Calu3 (cell line): Measurements from ENCODE around the gene ANXA4. TPM values are rescaled to one million over a fixed set of nuclear protein-coding genes. Genes with fewer than 3 reads are reported as not detected.

Experiments
- BruUV-seq: library from RNA; stranded (reverse); fragments of 400-500 nt; replicated peaks from 2 replicates; lab custom pipeline; 2021; lab: Mats Ljungman, UMichigan
- CTCF ChIA-PET: fragments of 300-600 bp; sonication (Branson Sonifier 250); formaldehyde crosslinking; loops from one replicate; lab custom pipeline; 2022; ENCODE audit warnings: antibody characterized with exemption; lab: Charles Lee
- DNase-seq: peaks from one replicate; pipeline ENCODE4 v3.0.0; 2022
- H3K27ac Mint-ChIP-seq: one replicate; pipeline ENCODE4 v1.8.0; 2022; ENCODE audit warnings: mixed read lengths; ENCODE audit not compliant: unreplicated experiment
- H3K27me3 Mint-ChIP-seq: one replicate; pipeline ENCODE4 v1.8.0; 2022; ENCODE audit warnings: mixed read lengths; ENCODE audit not compliant: unreplicated experiment
- H3K36me3 Mint-ChIP-seq: one replicate; pipeline ENCODE4 v1.8.0; 2022; ENCODE audit warnings: mild to moderate bottlenecking, moderate library complexity, mixed read lengths; ENCODE audit not compliant: insufficient read depth, unreplicated experiment
- H3K4me1 Mint-ChIP-seq: one replicate; pipeline ENCODE4 v1.8.0; 2022; ENCODE audit warnings: mild to moderate bottlenecking, low read depth, mixed read lengths; ENCODE audit not compliant: unreplicated experiment
- H3K4me3 Mint-ChIP-seq: one replicate; pipeline ENCODE4 v1.8.0; 2022; ENCODE audit warnings: mild to moderate bottlenecking, low read depth, moderate library complexity, mixed read lengths; ENCODE audit not compliant: unreplicated experiment
- H3K9me3 Mint-ChIP-seq: one replicate; pipeline ENCODE4 v1.8.0; 2022; ENCODE audit warnings: low read depth, mixed read lengths; ENCODE audit not compliant: unreplicated experiment
- CTCF ChIP-seq: fragments of 200-600 bp; IDR thresholded peaks from one replicate; pipeline ENCODE4 v1.8.0; 2022; ENCODE audit warnings: antibody characterized with exemption; ENCODE audit not compliant: unreplicated experiment
- intact Hi-C: fragments of 100-400 bp; cut with micrococcal nuclease; formaldehyde crosslinking; loops from one replicate; pipeline ENCODE4 v1.10.0; 2022; ENCODE audit not compliant: unreplicated experiment
- total RNA-seq: library from RNA; stranded (reverse); gene quantifications from 2 replicates; pipeline ENCODE4 v1.2.3, GENCODE V29; 2022

Gene ANXA4
- total RNA-seq, 1 experiment from 2014 or later, result 1,439 TPM

DNA sequence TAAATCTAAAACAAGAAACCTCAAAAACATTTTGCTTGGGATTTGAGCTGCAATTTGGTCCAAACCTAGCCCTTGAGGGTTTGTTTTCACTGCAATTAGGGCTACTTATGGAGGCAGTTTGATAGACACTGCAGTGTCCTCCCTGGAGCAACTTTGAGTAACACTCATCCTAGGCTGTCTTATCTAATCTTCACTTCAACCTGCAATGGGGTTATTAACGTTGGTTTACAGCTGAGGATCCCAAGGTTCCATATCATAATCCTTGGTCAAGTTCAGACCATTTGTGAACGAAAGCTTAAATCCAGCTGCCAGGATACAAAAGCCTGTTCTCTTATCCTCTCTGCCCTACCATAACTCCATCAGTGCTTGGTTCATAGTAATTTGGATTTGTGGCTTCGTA is 2.5 kb downstream of the ANXA4 start:
- Mint-ChIP-seq H3K27ac (peak overlapping the region; percentile 97), H3K27me3 (no peaks in the 10 kb centered on the region)
- no peak for DNase-seq

DNA sequence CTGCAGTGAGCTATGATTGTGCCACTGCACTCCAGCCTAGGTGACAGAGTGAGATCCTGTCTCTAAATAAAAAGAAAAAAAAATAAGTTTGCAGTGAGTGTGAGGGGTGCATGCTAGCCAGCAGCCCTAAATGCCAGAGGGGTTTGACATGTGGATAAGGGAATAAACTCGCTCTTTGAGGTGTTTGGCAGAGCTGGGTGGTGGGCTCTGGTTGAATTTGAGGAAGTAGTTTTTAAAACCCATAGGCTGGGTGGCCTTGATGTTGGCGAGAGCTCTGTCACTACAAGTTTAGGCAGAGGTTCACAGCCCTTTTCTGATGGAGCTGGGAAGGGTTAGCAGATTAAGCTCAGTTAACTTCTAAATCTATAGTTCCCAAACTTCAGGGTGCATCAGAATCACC is 3.1 kb downstream of the ANXA4 start:
- H3K4me1 Mint-ChIP-seq, result peaks cover 37% of the 10 kb centered on the region
- no peak for DNase-seq
- no peaks in the 10 kb centered on the region for H3K9me3 Mint-ChIP-seq
- no peak for TF ChIP-seq CTCF
- peak overlapping the region; percentile 92 for H3K4me3 Mint-ChIP-seq
- intact Hi-C loops, result no loop called here
- no peaks in the 10 kb centered on the region for H3K27me3 Mint-ChIP-seq
- CTCF ChIA-PET, result interaction anchor here (0.9 to 2.2 kb wide), 5 partner anchors 11 to 41 kb away, joined by 3 to 5 read pairs (median 3); no protein-coding TSS in a partner anchor
- H3K27ac Mint-ChIP-seq, result peak overlapping the region; percentile 97
- BruUV-seq, result no TSS peak
- H3K36me3 Mint-ChIP-seq, result peaks cover 97% of the 10 kb centered on the region

More for the DNA sequence above, 2.5 kb downstream of the ANXA4 start:
- Mint-ChIP-seq H3K4me3 (peak overlapping the region; percentile 92), H3K36me3 (peaks cover 91% of the 10 kb centered on the region), H3K9me3 (no peaks in the 10 kb centered on the region), H3K4me1 (peaks cover 35% of the 10 kb centered on the region)
- CTCF ChIA-PET, result interaction anchor here (0.9 to 2.2 kb wide), 6 partner anchors 12 to 41 kb away, joined by 3 to 5 read pairs (median 3); no protein-coding TSS in a partner anchor
- no TSS peak for BruUV-seq
- TF ChIP-seq CTCF, result no peak
- intact Hi-C loops, result loop anchor here (5.0 kb wide), 3 partner anchors 38 to 88 kb away; no protein-coding TSS in a partner anchor

- H3K27me3 Mint-ChIP-seq, result no peaks in the 10 kb centered on the region
- no peak for DNase-seq
- no peak for TF ChIP-seq CTCF
- peaks cover 82% of the 10 kb centered on the region for H3K4me1 Mint-ChIP-seq
- no TSS peak for BruUV-seq
- H3K36me3 Mint-ChIP-seq, result peaks cover 97% of the 10 kb centered on the region
- H3K4me3 Mint-ChIP-seq, result peak overlapping the region; percentile 92
- intact Hi-C loops, result no loop called here
- H3K27ac Mint-ChIP-seq, result peak overlapping the region; percentile 64
- CTCF ChIA-PET, result interaction anchor here (1.5 to 2.1 kb wide), 2 partner anchors 9 to 26 kb away, joined by 3 to 11 read pairs; partner anchors contain the start of gene ANXA4
- no peaks in the 10 kb centered on the region for H3K9me3 Mint-ChIP-seq
Measured at GRCh38 chr2:69750246-69750645, 8.3 kb downstream of the ANXA4 start.

DNA sequence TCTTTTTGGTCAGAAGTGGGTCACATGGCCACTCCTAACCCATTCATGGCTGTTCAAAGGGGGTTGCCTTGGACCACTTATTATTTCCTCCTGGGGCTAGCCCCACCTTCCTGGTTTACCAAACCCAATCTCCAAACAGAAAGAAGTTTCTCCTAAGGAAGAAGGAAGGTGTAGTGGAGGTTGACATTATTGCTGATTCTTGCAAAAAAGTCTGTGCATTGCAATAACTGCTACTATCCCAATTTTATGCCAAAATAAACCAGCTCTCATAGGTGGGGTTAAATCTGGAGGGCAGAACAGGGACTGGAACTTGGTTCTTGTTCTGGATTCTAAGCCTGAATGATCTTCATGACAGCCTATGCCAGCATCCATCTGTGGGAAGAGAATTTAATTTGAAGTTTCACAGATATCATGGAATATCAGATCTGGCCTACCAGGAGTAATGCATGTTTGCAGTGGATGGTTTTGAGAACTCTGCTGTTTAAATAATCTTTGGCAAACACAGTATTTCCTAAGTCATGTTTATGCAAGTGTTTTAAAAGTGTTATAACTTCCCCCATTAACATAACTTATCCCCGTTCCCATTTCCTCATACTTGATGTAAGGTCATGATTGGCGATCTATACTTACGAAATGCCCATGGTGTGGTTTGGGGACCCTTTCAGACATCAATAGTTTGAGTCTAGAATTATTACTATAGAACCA is 11.9 kb downstream of the ANXA4 start:
- H3K4me3 Mint-ChIP-seq, result peak overlapping the region; percentile 64
- no peaks in the 10 kb centered on the region for H3K9me3 Mint-ChIP-seq
- intact Hi-C loops, result no loop called here
- no peak for DNase-seq
- peak overlapping the region; percentile 73 for H3K27ac Mint-ChIP-seq
- CTCF ChIA-PET, result no interaction called here
- no peak for TF ChIP-seq CTCF
- no TSS peak for BruUV-seq
- H3K27me3 Mint-ChIP-seq, result no peaks in the 10 kb centered on the region
- peaks cover 72% of the 10 kb centered on the region for H3K4me1 Mint-ChIP-seq
- peaks cover 92% of the 10 kb centered on the region for H3K36me3 Mint-ChIP-seq
